ENCODE measurements around the gene PER2.
"Not testable (repeated sequence)": the region's sequence is repeated elsewhere in the genome, so short reads cannot be mapped to it uniquely, and the experiment has no call there.

Gene PER2

DNA sequence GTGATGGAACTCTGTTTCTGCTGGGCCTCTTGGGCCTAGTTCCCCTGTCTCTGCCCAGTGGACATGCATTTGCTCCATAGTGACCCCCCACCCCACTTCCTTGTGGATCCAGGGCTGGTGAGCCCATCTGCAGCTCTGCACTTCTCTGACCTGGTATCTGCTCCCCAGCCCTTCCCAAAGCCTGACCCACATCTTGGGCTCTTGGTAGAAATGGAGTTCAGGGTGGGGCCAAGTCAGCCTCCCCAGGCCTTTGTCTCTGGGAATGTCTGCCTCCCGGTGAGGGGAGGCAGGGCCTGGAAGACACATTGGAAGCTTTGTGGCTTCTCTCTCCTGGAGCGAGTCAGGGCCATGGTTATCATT lies 25.6 kb upstream of the PER2 start:
- H3K36me3 ChIP-seq: no peaks in the 10 kb centered on the region
- no peak overlapping the region for H3K4me3 ChIP-seq (ENCODE audit: low read depth, low read length)
- no peak for DNase-seq
- TF ChIP-seq, protein P1, sequence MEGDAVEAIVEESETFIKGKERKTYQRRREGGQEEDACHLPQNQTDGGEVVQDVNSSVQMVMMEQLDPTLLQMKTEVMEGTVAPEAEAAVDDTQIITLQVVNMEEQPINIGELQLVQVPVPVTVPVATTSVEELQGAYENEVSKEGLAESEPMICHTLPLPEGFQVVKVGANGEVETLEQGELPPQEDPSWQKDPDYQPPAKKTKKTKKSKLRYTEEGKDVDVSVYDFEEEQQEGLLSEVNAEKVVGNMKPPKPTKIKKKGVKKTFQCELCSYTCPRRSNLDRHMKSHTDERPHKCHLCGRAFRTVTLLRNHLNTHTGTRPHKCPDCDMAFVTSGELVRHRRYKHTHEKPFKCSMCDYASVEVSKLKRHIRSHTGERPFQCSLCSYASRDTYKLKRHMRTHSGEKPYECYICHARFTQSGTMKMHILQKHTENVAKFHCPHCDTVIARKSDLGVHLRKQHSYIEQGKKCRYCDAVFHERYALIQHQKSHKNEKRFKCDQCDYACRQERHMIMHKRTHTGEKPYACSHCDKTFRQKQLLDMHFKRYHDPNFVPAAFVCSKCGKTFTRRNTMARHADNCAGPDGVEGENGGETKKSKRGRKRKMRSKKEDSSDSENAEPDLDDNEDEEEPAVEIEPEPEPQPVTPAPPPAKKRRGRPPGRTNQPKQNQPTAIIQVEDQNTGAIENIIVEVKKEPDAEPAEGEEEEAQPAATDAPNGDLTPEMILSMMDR (IDR thresholded peaks at IDR 0.05; ENCODE audit: low read depth, low read length): no peak
- no peaks in the 10 kb centered on the region for H3K9me3 ChIP-seq
- H3K4me1 ChIP-seq: no peaks in the 10 kb centered on the region
- no peaks in the 10 kb centered on the region for H3K27me3 ChIP-seq

DNA sequence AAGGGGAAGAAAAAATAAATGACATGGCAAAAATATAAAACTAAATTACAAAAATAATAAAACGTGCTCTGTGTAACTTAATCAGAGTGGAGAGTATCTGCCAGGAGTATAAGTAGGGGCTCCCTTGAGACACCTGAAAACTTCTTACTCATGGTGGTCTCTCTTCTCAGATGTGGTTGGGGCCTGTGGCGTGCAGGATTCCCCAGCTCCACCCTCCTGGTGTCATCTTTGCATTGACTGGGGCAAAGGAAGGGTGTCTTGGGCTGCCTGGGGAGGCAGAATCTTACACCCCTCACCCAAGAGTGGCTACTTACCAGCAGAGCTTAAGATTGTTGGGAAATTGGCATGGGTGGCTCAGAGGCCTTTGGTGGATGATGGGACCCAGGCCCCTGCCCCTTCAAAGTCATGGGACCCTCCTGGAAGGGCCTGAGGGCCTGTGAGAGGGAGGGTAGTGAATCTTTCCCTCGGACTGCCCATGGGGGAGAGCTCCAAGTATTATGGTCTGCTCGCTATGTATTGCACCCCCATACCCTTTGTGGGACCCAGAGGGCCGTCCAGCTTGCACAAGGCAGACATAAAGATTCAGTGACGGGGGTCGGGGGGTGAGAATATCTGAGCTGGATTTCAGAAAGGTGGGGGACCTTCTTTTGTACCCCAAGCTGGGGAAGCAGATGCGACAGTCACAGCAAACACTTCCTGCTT lies 25.0 kb upstream of the PER2 start:
- TF ChIP-seq, protein P1 (IDR thresholded peaks at IDR 0.05; ENCODE audit: low read depth, low read length): no peak

DNA sequence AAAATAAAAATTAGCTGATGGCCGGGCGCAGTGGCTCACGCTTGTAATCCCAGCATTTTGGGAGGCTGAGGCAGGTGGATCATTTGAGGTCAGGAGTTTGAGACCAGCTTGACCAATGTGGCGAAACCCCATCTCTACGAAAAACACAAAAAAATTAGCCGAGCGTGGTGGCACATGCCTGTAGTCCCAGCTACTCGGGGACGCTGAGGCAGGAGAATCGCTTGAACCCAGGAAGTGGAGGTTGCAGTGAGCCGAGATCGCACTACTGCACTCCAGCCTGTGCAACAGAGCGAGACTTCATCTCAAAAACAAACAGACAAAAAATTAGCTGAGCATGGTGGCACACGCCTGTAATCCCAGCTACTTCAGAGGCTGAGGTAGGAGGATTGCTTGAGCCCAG lies 22.3 kb upstream of the PER2 start:
- H3K4me3 ChIP-seq (ENCODE audit: low read depth, low read length); DNase-seq; H3K36me3 ChIP-seq; H3K4me1 ChIP-seq; H3K27me3 ChIP-seq; H3K9me3 ChIP-seq: not testable (repeated sequence)

More for the DNA sequence above, 25.0 kb upstream of the PER2 start:
- no peaks in the 10 kb centered on the region for H3K36me3 ChIP-seq
- no peak for DNase-seq
- H3K27me3 ChIP-seq: no peaks in the 10 kb centered on the region
- no peaks in the 10 kb centered on the region for H3K4me1 ChIP-seq
- H3K9me3 ChIP-seq: no peaks in the 10 kb centered on the region
- no peak overlapping the region for H3K4me3 ChIP-seq (ENCODE audit: low read depth, low read length)

DNA sequence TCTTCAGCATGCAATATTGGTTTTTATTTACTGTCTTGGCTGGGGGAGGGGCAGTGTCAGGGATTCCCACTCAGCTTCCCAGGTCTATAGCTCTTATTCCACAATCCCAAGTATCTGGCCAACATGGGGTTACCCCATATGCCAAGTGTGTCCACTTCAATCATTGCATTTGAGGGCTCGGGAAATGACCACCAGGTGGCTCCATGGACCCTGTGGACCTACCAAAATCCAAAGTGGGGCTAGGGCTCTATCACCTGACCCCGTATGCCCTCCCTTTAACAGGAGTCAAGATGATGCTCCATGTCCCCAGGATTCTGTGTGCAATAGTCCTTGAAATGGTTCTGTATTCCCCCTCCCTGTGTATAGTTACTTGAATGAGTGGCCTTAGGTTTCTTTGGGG lies 19.8 kb upstream of the PER2 start:
- TF ChIP-seq, protein P1 (IDR thresholded peaks at IDR 0.05; ENCODE audit: low read depth, low read length): peak; percentile 51
- Histone ChIP-seq H3K27me3 (no peaks in the 10 kb centered on the region), H3K9me3 (no peaks in the 10 kb centered on the region), H3K36me3 (no peaks in the 10 kb centered on the region; the same call in 1 of the 2 replicates), H3K4me1 (no peaks in the 10 kb centered on the region), H3K4me3 (ENCODE audit: low read depth, low read length) (no peak overlapping the region)
- DNase-seq: no peak

DNA sequence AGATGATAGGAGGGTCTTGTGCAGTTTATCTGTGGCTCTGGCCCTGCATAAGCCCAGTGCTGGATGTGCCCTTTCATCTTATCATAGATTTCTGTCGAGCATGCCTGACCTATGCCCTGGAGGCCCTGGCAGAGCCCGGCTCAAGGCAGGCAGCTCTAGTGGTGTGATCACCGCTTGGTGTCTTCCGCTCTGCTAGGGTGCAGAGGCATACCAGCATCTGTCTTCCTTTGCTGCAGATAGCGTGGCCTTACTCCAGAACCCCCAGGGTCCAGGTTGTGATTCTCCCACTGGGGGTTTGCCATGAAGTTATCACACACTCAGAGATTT lies 18.2 kb upstream of the PER2 start:
- Histone ChIP-seq H3K9me3 (no peaks in the 10 kb centered on the region), H3K4me1 (no peaks in the 10 kb centered on the region), H3K36me3 (no peaks in the 10 kb centered on the region; the same call in 1 of the 2 replicates), H3K27me3 (no peaks in the 10 kb centered on the region), H3K4me3 (ENCODE audit: low read depth, low read length) (no peak overlapping the region)
- DNase-seq: no peak
- TF ChIP-seq, protein P1 (IDR thresholded peaks at IDR 0.05; ENCODE audit: low read depth, low read length): no peak

DNA sequence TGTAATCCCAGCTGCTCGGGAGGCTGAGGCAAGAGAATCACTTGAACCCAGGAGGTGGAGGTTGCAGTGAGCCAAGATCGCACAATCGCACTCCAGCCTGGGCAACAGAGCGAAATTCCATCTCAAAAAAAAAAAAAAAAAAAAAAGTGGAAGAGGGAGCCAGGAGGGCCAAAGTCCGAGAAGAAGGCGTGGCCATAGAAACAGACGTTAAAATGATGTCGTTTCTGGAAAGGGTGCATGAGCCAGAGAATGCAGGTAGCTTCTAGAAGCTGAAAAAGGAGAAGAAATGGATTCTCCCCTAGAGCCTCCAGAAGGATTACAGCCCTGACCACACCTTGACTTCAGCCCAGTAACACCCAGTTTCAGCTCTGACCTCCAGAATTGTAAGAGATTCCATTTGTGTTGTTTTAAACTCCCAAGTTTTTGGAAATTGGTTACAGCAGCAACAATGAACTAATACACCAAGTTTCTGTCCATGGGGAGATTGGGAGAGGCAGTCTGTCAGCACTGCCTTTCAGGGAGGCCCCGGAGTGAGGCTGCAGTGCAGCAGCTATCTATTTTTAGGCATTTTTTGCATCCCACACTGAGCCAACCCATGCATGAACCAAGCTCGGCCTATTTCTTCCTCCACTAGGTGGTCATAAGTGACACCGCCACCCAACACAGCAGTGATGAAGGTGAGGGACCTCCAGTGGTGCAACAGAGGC lies 17.7 kb upstream of the PER2 start:
- Histone ChIP-seq H3K27me3 (no peaks in the 10 kb centered on the region), H3K36me3 (no peaks in the 10 kb centered on the region; the same call in 1 of the 2 replicates), H3K9me3 (no peaks in the 10 kb centered on the region), H3K4me3 (ENCODE audit: low read depth, low read length) (no peak overlapping the region), H3K4me1 (no peaks in the 10 kb centered on the region)
- no peak for DNase-seq
- TF ChIP-seq, protein P1 (IDR thresholded peaks at IDR 0.05; ENCODE audit: low read depth, low read length): no peak

Measured in BE2C (cell line).